ENCODE measurements around the gene MAP2K1.

MAP2K1 gene

DNA sequence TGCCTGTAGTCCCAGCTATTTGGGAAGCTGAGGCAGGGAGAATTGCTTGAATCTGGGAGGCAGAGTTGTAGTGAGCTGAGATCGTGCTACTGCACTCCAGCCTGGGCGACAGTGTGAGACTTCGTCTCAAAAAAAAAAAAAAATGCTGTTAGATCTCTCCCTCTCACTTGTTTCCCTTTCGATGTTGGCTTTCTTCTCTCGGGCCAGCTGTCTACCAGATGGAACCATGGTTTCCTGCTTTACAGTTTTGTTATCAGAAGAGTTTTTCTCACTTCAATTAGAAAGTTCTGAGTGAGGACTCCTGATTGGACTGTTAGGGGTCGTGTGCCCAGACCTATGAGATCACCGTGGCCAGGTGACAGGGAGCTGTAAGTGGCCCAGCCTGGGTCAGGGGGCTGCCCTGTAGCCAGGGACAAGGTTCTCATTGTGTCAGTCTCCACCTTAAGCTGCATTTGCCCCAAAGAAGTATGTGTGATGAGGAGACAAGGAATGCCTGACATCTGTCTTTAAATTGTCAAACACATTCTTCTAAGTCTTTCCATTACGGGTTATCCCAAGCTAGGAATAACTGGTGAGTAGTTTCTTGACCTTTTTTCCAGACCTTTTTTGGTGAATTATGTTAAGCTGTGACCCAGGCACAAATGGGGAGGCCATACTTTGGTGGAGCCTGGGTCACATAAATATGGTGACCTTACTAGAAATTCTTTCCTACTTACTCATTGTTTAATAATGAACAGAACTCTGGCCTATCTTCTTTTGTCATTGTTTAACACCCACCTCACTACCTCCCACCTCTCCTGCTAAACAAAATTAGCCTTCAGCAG, 85.7 kb downstream of the MAP2K1 start:
- H3K4me1 ChIP-seq (ENCODE audit: low read length): peaks cover 7% of the 10 kb centered on the region
- peaks cover 6% of the 10 kb centered on the region; the same call in 1 of the 2 replicates for H3K79me2 ChIP-seq (ENCODE audit: low read length)
- no peak overlapping the region; the same call in 1 of the 2 replicates for H3K4me3 ChIP-seq (ENCODE audit: low read length)
- H4K20me1 ChIP-seq (ENCODE audit: insufficient read depth, low read length): peaks cover 12% of the 10 kb centered on the region; the same call in 1 of the 2 replicates
- TF ChIP-seq EZH2 (optimal IDR thresholded peaks at IDR 0.05; ENCODE audit: low read depth, low read length) (no peak), EZH2phosphoT487 (IDR thresholded peaks at IDR 0.05; ENCODE audit: low read length) (no peak), CTCF (IDR thresholded peaks at IDR 0.05; ENCODE audit: low read length) (no peak)
- no peaks in the 10 kb centered on the region for H3K36me3 ChIP-seq (replicated peaks; ENCODE audit: insufficient read depth, low read length)
- peak overlapping the region; percentile 42 for H3K4me2 ChIP-seq (ENCODE audit: low read depth, low read length)
- DNase-seq: peak; percentile 88
- H3K27ac ChIP-seq (ENCODE audit: low read length): peak overlapping the region; percentile 23; the same call in 1 of the 2 replicates
- no peaks in the 10 kb centered on the region for H3K9me3 ChIP-seq (replicated peaks; ENCODE audit: insufficient read depth, low read length)
- peaks cover 8% of the 10 kb centered on the region for H3F3A ChIP-seq (ENCODE audit: insufficient read depth, low read length)
- no peak overlapping the region for H3K9ac ChIP-seq (ENCODE audit: low read length)
- no peaks in the 10 kb centered on the region for H3K27me3 ChIP-seq (replicated peaks; ENCODE audit: insufficient read depth, low read length)
- no peak overlapping the region for H2AFZ ChIP-seq (ENCODE audit: low read length)
- no peaks in the 10 kb centered on the region for H3K9me2 ChIP-seq (replicated peaks; ENCODE audit: insufficient read depth, low read length)

GRCh38 chr15:66474135-66474534, 87.4 kb downstream of the MAP2K1 start:
- H4K20me1 ChIP-seq (ENCODE audit: insufficient read depth, low read length): peaks cover 12% of the 10 kb centered on the region; the same call in 1 of the 2 replicates
- H3K36me3 ChIP-seq (replicated peaks; ENCODE audit: insufficient read depth, low read length): no peaks in the 10 kb centered on the region
- H3K79me2 ChIP-seq (ENCODE audit: low read length): peaks cover 6% of the 10 kb centered on the region; the same call in 1 of the 2 replicates
- no peak overlapping the region for H3K4me2 ChIP-seq (ENCODE audit: low read depth, low read length)
- H2AFZ ChIP-seq (ENCODE audit: low read length): no peak overlapping the region
- H3K9ac ChIP-seq (ENCODE audit: low read length): no peak overlapping the region
- no peak overlapping the region for H3K27ac ChIP-seq (ENCODE audit: low read length)
- no peaks in the 10 kb centered on the region for H3K9me2 ChIP-seq (replicated peaks; ENCODE audit: insufficient read depth, low read length)
- H3K27me3 ChIP-seq (replicated peaks; ENCODE audit: insufficient read depth, low read length): no peaks in the 10 kb centered on the region
- TF ChIP-seq EZH2 (optimal IDR thresholded peaks at IDR 0.05; ENCODE audit: low read depth, low read length) (no peak), CTCF (IDR thresholded peaks at IDR 0.05; ENCODE audit: low read length) (no peak), EZH2phosphoT487 (IDR thresholded peaks at IDR 0.05; ENCODE audit: low read length) (no peak)
- no peak for DNase-seq
- H3K4me3 ChIP-seq (ENCODE audit: low read length): no peak overlapping the region
- H3F3A ChIP-seq (ENCODE audit: insufficient read depth, low read length): peaks cover 8% of the 10 kb centered on the region
- peaks cover 7% of the 10 kb centered on the region for H3K4me1 ChIP-seq (ENCODE audit: low read length)
- H3K9me3 ChIP-seq (replicated peaks; ENCODE audit: insufficient read depth, low read length): no peaks in the 10 kb centered on the region

GRCh38 chr15:66474963-66475362, 88.3 kb downstream of the MAP2K1 start:
- TF ChIP-seq CTCF (IDR thresholded peaks at IDR 0.05; ENCODE audit: low read length): no peak
- no peak for TF ChIP-seq EZH2phosphoT487 (IDR thresholded peaks at IDR 0.05; ENCODE audit: low read length)
- no peak for TF ChIP-seq EZH2 (optimal IDR thresholded peaks at IDR 0.05; ENCODE audit: low read depth, low read length)
- no peak for DNase-seq

More at GRCh38 chr15:66474963-66475362, 88.3 kb downstream of the MAP2K1 start:
- Histone ChIP-seq H3K9ac (ENCODE audit: low read length) (no peak overlapping the region), H3K4me3 (ENCODE audit: low read length) (no peak overlapping the region), H3K27me3 (replicated peaks; ENCODE audit: insufficient read depth, low read length) (no peaks in the 10 kb centered on the region), H3K79me2 (ENCODE audit: low read length) (peaks cover 6% of the 10 kb centered on the region; the same call in 1 of the 2 replicates), H3K36me3 (replicated peaks; ENCODE audit: insufficient read depth, low read length) (no peaks in the 10 kb centered on the region), H3K9me3 (replicated peaks; ENCODE audit: insufficient read depth, low read length) (no peaks in the 10 kb centered on the region), H2AFZ (ENCODE audit: low read length) (no peak overlapping the region), H3K4me2 (ENCODE audit: low read depth, low read length) (no peak overlapping the region), H3K4me1 (ENCODE audit: low read length) (peaks cover 7% of the 10 kb centered on the region), H3K27ac (ENCODE audit: low read length) (no peak overlapping the region), H4K20me1 (ENCODE audit: insufficient read depth, low read length) (peaks cover 12% of the 10 kb centered on the region; the same call in 1 of the 2 replicates), H3K9me2 (replicated peaks; ENCODE audit: insufficient read depth, low read length) (no peaks in the 10 kb centered on the region), H3F3A (ENCODE audit: insufficient read depth, low read length) (peaks cover 8% of the 10 kb centered on the region)
